Left ventricle myocardium superior (tissue), 1 donor: ENCODE data around the gene BSG. TPM values are rescaled to one million over a fixed set of nuclear protein-coding genes. Genes with fewer than 3 reads are reported as not detected.
A peak's percentile ranks its signal among the peaks of the same experiment; 100 is the strongest.

ENCODE experiments used
- ATAC-seq: fragments of 200-7000 bp; cut with Tn5 transposase; one replicate; pipeline ENCODE4 v1.9.1; 2020; ENCODE audit warnings: mild to moderate bottlenecking, moderate library complexity
- DNase-seq: peaks from one replicate; pipeline ENCODE4 v3.0.0-alpha.2; 2020
- intact Hi-C: fragments of 100-400 bp; cut with micrococcal nuclease; formaldehyde crosslinking; loops from one replicate; pipeline ENCODE4 v1.11.0; 2022
- total RNA-seq: library from RNA; stranded (reverse); fragmentation: NEBNext Ultra II Directional; extraction: Animal tissue kit (Norgen Biotek cat#: 25700); gene quantifications from one replicate; pipeline ENCODE4 v1.2.1, GENCODE V29; 2021
- donor health status: DM: no; HTN: yes; CAD: no; lungs with severe emphysema.

The BSG gene
- total RNA-seq, 1 donor from 2014 or later, result 1,923 TPM

- intact Hi-C loops, result no loop called here
- ATAC-seq (no peak), DNase-seq (no peak)
Observed at GRCh38 chr19:538641-539428, 33.6 kb upstream of the BSG start.

- intact Hi-C loops, result no loop called here
- ATAC-seq (peak; percentile 19), DNase-seq (no peak)
Observed at GRCh38 chr19:539429-540030, 32.9 kb upstream of the BSG start.

GRCh38 chr19:540867-541637 lies 31.3 kb upstream of the BSG start:
- ATAC-seq, result no peak
- DNase-seq, result no peak
- intact Hi-C loops, result no loop called here

GRCh38 chr19:541699-542098 lies 30.7 kb upstream of the BSG start:
- DNase-seq, result no peak
- no peak for ATAC-seq
- intact Hi-C loops, result no loop called here

- intact Hi-C loops, result no loop called here
- ATAC-seq (no peak), DNase-seq (no peak)
Observed at GRCh38 chr19:542173-542866, 30.1 kb upstream of the BSG start.

GRCh38 chr19:543910-544608 lies 28.3 kb upstream of the BSG start, which contains the start of gene GZMM:
Gene GZMM (plus strand): TSS chr19:544053. CDS start chr19:544072, 19 bp downstream.
- intact Hi-C loops, result no loop called here
- DNase-seq (no peak), ATAC-seq (peak; percentile 31)

GRCh38 chr19:547117-547516 lies 25.3 kb upstream of the BSG start:
- intact Hi-C loops, result no loop called here
- no peak for ATAC-seq
- DNase-seq, result no peak

- DNase-seq, result no peak
- ATAC-seq, result no peak
- intact Hi-C loops, result no loop called here
Observed at GRCh38 chr19:547836-548720, 24.3 kb upstream of the BSG start.

- intact Hi-C loops, result no loop called here
- no peak for ATAC-seq
- DNase-seq, result no peak
Observed at GRCh38 chr19:548886-549830, 23.2 kb upstream of the BSG start.

- no peak for DNase-seq
- no peak for ATAC-seq
- intact Hi-C loops, result no loop called here
Observed at GRCh38 chr19:554817-555216, 17.6 kb upstream of the BSG start.

GRCh38 chr19:555474-555808 lies 17.0 kb upstream of the BSG start:
- intact Hi-C loops, result no loop called here
- no peak for ATAC-seq
- DNase-seq, result no peak

GRCh38 chr19:556611-557382 lies 15.6 kb upstream of the BSG start:
- no peak for DNase-seq
- intact Hi-C loops, result no loop called here
- ATAC-seq, result no peak

GRCh38 chr19:558770-559439 lies 13.5 kb upstream of the BSG start:
- peak; percentile 65 for DNase-seq
- ATAC-seq, result peak; percentile 62
- intact Hi-C loops, result no loop called here

GRCh38 chr19:560121-560520 lies 12.3 kb upstream of the BSG start:
- ATAC-seq (no peak), DNase-seq (no peak)
- intact Hi-C loops, result no loop called here

GRCh38 chr19:566403-566802 lies 6.0 kb upstream of the BSG start:
- DNase-seq, result no peak
- intact Hi-C loops, result no loop called here
- ATAC-seq, result peak; percentile 67

GRCh38 chr19:566844-567243 lies 5.6 kb upstream of the BSG start:
- intact Hi-C loops, result no loop called here
- ATAC-seq (no peak), DNase-seq (no peak)
